Loucy (cell line): ENCODE results near the gene TEKT3.
A peak's percentile ranks its signal among the peaks of the same experiment; 100 is the strongest.

Experiments used
- H2AFZ ChIP-seq: fragments of 200-600 bp; sonication (generic); 2 replicates; pipeline ENCODE4 v1.6.0; 2016; ENCODE audit warnings: antibody characterized with exemption, mild to moderate bottlenecking, low read length, moderate library complexity
- H3F3A ChIP-seq: fragments of 200-600 bp; 2 replicates; pipeline ENCODE4 v1.6.0; 2016; ENCODE audit warnings: antibody characterized with exemption, low read depth, mild to moderate bottlenecking
- H3K27me3 ChIP-seq: fragments of 200-600 bp; sonication (generic); 2 replicates; pipeline ENCODE4 v1.6.1; 2014; ENCODE audit warnings: low read length, mild to moderate bottlenecking; ENCODE audit not compliant: insufficient read depth, poor library complexity, severe bottlenecking
- H3K36me3 ChIP-seq: fragments of 200-600 bp; sonication (generic); 2 replicates; pipeline ENCODE4 v1.6.1; 2016; ENCODE audit warnings: low read length; ENCODE audit not compliant: insufficient read depth
- H3K4me1 ChIP-seq: fragments of 200-600 bp; sonication (generic); 2 replicates; pipeline ENCODE4 v1.5.1; 2014; ENCODE audit warnings: low read length, mild to moderate bottlenecking; ENCODE audit not compliant: insufficient read depth, poor library complexity, severe bottlenecking
- H3K4me2 ChIP-seq: fragments of 200-600 bp; sonication (generic); 2 replicates; pipeline ENCODE4 v1.6.0; 2014; ENCODE audit warnings: antibody characterized with exemption, low read length, low read depth, mild to moderate bottlenecking; ENCODE audit not compliant: poor library complexity, severe bottlenecking
- H3K4me3 ChIP-seq: fragments of 200-600 bp; sonication (generic); 2 replicates; pipeline ENCODE4 v1.5.1; 2014; ENCODE audit warnings: low read length, mild to moderate bottlenecking, mixed read lengths; ENCODE audit not compliant: poor library complexity, severe bottlenecking
- H3K79me2 ChIP-seq: fragments of 200-600 bp; sonication (generic); 2 replicates; pipeline ENCODE4 v1.6.1; 2014; ENCODE audit warnings: low read length; ENCODE audit not compliant: insufficient read depth
- H3K9ac ChIP-seq: fragments of 200-600 bp; sonication (generic); 2 replicates; pipeline ENCODE4 v1.6.0; 2014; ENCODE audit warnings: mild to moderate bottlenecking, low read depth, low read length, moderate library complexity; ENCODE audit not compliant: poor library complexity, severe bottlenecking
- H3K9me2 ChIP-seq: fragments of 200-600 bp; sonication (generic); replicated peaks from 2 replicates; pipeline ENCODE4 v1.6.1; 2016; ENCODE audit warnings: low read depth, low read length, mixed read lengths
- H3K9me3 ChIP-seq: fragments of 200-600 bp; sonication (generic); 2 replicates; pipeline ENCODE4 v1.6.1; 2014; ENCODE audit warnings: mild to moderate bottlenecking, antibody characterized with exemption, low read length, low read depth; ENCODE audit not compliant: insufficient read depth
- H4K20me1 ChIP-seq: fragments of 200-600 bp; sonication (generic); 2 replicates; pipeline ENCODE4 v1.6.0; 2014; ENCODE audit warnings: antibody characterized with exemption, low read length, mild to moderate bottlenecking; ENCODE audit not compliant: insufficient read depth, poor library complexity, severe bottlenecking
- CTCF ChIP-seq: fragments of 200-600 bp; sonication (generic); conservative IDR thresholded peaks from 2 replicates; pipeline ENCODE4 v1.5.1; 2014; ENCODE audit warnings: mild to moderate bottlenecking, antibody characterized with exemption, low read length
- EZH2phosphoT487 ChIP-seq: fragments of 200-600 bp; IDR thresholded peaks from 2 replicates; pipeline ENCODE4 v1.6.1; 2018; ENCODE audit warnings: antibody characterized with exemption, mild to moderate bottlenecking, moderate library complexity, borderline replicate concordance

The TEKT3 gene

GRCh38 chr17:15261802-15262290 is 79.6 kb downstream of the TEKT3 start:
- H3K79me2 ChIP-seq: no peaks in the 10 kb centered on the region
- H3K9me3 ChIP-seq: no peaks in the 10 kb centered on the region
- H3F3A ChIP-seq: no peaks in the 10 kb centered on the region
- H3K4me1 ChIP-seq: peaks cover 22% of the 10 kb centered on the region
- H3K36me3 ChIP-seq: no peaks in the 10 kb centered on the region
- no peak overlapping the region for H3K4me3 ChIP-seq
- H3K4me2 ChIP-seq: no peak overlapping the region
- H3K9me2 ChIP-seq: no peaks in the 10 kb centered on the region
- H2AFZ ChIP-seq: no peak overlapping the region
- no peaks in the 10 kb centered on the region for H3K27me3 ChIP-seq
- no peaks in the 10 kb centered on the region for H4K20me1 ChIP-seq
- no peak overlapping the region for H3K9ac ChIP-seq
- TF ChIP-seq EZH2phosphoT487 (no peak), CTCF (no peak)

- H3K4me2 ChIP-seq: no peak overlapping the region
- H3K4me3 ChIP-seq: peak overlapping the region; percentile 74
- H3K27me3 ChIP-seq: no peaks in the 10 kb centered on the region
- H2AFZ ChIP-seq: no peak overlapping the region; the same call in 1 of the 2 replicates
- no peaks in the 10 kb centered on the region for H3K9me3 ChIP-seq
- no peaks in the 10 kb centered on the region for H4K20me1 ChIP-seq
- no peaks in the 10 kb centered on the region for H3K9me2 ChIP-seq
- TF ChIP-seq EZH2phosphoT487 (no peak), CTCF (no peak)
- H3F3A ChIP-seq: no peaks in the 10 kb centered on the region
- peaks cover 26% of the 10 kb centered on the region for H3K4me1 ChIP-seq
- H3K79me2 ChIP-seq: no peaks in the 10 kb centered on the region
- H3K36me3 ChIP-seq: no peaks in the 10 kb centered on the region
- H3K9ac ChIP-seq: no peak overlapping the region
These were observed 80.1 kb downstream of the TEKT3 start for GRCh38 chr17:15261258-15261801.

GRCh38 chr17:15260376-15261257 is 80.8 kb downstream of the TEKT3 start:
- Histone ChIP-seq H3K4me2 (peak overlapping the region; percentile 75), H4K20me1 (no peaks in the 10 kb centered on the region), H2AFZ (peak overlapping the region; percentile 94), H3K9me3 (no peaks in the 10 kb centered on the region), H3K4me3 (peak overlapping the region; percentile 74), H3K4me1 (peaks cover 26% of the 10 kb centered on the region), H3F3A (no peaks in the 10 kb centered on the region), H3K79me2 (no peaks in the 10 kb centered on the region), H3K9me2 (no peaks in the 10 kb centered on the region), H3K9ac (peak overlapping the region; percentile 60), H3K36me3 (no peaks in the 10 kb centered on the region), H3K27me3 (no peaks in the 10 kb centered on the region)
- no peak for TF ChIP-seq EZH2phosphoT487
- TF ChIP-seq CTCF: peak; percentile 63
